Mucosa of gallbladder (tissue), 1 donor: ENCODE measurements around the gene PRMT7. TPM values are rescaled to one million over a fixed set of nuclear protein-coding genes. Genes with fewer than 3 reads are reported as not detected.

ENCODE experiments used
- DNase-seq: peaks from one replicate; pipeline ENCODE4 v3.0.0-alpha.2; 2020; ENCODE audit warnings: low spot score
- total RNA-seq: library from RNA; stranded (reverse); gene quantifications from one replicate; pipeline ENCODE4 v1.2.1, GENCODE V29; 2021
- donor health status: DM: no; HTN: no; CAD: no.

PRMT7 gene
- total RNA-seq, 1 donor from 2014 or later: 34.3 TPM

DNA sequence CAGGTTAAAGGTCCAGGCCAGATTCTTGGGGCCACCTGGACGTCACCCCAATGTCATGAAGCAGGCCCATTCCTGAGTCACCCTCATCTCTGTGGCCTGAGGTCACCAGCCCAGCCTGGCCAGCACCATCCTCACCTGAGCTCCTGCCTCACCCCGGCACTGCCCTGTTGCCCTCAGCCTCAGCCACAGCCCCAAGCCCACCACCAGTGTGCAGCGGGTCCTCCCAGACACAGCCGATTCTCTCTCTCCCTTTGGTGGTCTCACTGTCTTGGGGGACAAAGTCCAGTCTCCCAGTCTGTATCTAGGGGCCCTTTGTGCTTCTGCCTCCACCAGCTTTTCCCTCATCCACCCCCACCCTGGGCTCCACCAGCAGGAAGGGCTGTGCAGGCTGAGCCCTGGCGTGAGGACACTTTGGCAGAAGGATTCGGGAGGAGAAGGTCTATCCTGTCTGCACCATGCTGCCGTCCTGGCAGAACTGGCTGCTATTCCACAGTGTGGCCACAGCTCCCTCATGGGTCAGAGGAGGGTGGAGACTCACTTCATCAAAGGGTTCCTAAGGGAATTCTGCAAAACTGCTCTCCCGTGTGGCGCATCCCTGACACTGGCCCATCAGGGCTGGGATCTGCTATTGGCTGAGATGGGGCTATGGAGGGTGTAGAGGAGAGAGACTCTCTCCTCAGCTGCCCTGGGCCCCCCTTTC lies 64.3 kb downstream of the PRMT7 start:
- no peak for DNase-seq

GRCh38 chr16:68375801-68376536 lies 65.2 kb downstream of the PRMT7 start:
- no peak for DNase-seq

DNA sequence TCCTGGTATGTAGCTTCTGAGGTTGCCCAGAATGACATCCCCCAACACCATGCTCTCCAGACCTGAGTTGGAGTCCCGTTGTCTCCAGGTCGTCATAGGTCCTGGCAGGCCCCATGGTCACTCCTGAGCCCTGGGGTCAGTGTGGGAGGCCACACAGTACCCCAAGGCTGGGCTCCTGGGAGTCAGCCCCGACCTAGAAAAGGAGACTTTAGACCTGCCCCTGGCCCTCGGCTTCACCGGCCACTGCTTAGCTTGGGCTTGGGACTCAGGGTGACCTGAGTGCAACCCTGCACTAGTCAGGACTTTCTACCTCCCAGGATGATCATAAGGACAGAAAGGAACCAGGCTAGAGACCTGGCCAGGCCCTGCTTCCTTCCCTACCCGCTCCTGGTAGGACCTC lies 65.8 kb downstream of the PRMT7 start:
- no peak for DNase-seq

DNA sequence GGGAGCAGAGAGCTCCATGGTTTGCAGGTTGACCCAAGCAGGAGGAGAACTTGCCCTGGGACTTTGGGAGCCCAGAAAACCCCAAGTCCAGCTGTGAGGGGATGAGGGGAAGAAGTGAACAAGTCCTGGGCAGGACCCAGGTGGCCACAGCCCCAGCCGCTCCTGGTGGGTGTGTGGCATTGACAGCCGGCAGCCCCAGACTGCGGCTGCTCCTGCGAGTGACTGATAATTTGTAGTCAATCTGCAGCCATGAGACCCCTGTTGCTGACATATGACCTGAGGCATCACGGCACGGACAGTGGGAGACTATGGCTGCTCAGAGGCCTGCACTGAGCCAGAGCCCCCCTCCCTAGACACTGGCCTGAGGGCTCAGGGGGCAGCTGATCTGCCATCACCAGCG lies 66.4 kb downstream of the PRMT7 start:
- DNase-seq: no peak

- DNase-seq: no peak
Observed at GRCh38 chr16:68377667-68378393, 67.0 kb downstream of the PRMT7 start.

- DNase-seq: no peak
Observed at GRCh38 chr16:68378436-68379415, 67.9 kb downstream of the PRMT7 start.

GRCh38 chr16:68379472-68380347 lies 68.9 kb downstream of the PRMT7 start:
- DNase-seq: no peak

DNA sequence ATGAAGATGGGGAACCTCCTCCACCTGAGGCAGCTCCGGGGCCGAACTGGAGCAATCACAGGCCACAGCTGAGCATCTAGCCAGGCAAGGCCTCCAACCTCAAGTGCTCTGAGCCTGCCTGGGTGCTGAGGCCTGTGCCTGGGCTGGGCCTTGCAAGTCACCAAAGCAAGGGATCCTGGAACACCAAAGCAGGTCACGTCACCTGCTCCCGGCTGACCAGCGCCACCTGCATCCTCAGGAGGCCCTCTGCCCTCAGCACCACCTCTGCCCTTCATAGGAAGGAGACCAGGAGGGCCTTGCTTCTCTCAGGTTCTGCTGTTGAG lies 69.5 kb downstream of the PRMT7 start:
- DNase-seq: no peak

- DNase-seq: no peak
Observed at GRCh38 chr16:68380676-68381362, 70.0 kb downstream of the PRMT7 start.

DNA sequence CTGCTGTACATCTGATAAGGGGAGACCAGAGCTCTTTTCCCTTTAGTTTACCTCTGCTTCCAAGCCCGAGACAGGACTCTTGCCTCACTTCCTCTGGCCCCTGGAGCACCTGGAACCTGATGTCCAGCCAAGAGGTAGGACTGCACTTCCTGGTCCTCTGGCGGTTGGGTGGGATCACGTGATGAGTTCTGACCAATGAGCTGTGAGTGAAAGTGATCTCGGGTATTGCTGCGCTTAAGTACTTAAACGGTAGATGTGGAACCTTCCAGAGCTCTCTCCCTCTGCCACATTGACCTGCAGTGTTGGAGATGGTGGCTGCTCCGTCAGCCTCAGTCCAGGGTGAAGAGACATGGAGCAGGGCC lies 70.5 kb downstream of the PRMT7 start:
- no peak for DNase-seq

DNA sequence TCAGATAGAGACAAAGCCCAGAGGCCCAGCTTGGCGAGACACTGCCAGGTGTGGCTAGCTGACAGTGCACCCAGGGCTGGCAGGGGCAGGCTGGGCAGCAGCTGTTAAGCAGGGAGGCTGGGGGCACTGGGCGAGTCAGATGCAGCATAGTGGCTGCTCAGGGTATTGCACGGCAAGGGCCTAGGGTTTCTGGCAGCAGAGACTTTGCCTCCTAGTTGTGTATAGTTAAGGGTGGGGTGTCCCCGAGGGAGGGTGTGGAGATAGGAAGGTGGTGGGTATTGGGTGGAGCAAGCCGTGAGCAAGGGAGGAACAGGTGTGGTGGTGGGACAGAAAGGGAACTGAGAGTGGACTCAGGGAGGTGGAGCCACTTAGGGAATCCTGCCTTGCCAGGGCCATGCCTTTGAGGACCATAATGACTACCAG lies 71.5 kb downstream of the PRMT7 start:
- no peak for DNase-seq

DNA sequence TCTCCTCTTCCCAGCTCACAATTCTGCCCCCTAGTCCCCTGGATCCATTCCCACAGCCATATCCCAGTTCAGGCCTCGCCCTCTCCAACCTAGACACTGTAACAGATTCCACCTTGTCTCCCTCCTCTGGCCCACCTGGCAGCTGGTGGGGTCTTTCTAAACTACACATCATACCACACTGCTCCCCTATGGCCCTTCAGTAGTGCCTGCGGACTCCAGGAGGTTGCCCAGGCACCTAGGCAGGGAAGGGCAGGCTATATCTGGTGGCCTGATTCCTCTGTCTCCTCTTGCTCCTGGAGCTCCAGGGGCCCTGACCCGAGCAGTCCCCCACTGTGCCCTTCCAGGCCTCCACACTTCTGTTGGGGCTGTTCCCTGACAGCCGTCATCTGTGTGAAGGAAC lies 73.0 kb downstream of the PRMT7 start:
- no peak for DNase-seq

DNA sequence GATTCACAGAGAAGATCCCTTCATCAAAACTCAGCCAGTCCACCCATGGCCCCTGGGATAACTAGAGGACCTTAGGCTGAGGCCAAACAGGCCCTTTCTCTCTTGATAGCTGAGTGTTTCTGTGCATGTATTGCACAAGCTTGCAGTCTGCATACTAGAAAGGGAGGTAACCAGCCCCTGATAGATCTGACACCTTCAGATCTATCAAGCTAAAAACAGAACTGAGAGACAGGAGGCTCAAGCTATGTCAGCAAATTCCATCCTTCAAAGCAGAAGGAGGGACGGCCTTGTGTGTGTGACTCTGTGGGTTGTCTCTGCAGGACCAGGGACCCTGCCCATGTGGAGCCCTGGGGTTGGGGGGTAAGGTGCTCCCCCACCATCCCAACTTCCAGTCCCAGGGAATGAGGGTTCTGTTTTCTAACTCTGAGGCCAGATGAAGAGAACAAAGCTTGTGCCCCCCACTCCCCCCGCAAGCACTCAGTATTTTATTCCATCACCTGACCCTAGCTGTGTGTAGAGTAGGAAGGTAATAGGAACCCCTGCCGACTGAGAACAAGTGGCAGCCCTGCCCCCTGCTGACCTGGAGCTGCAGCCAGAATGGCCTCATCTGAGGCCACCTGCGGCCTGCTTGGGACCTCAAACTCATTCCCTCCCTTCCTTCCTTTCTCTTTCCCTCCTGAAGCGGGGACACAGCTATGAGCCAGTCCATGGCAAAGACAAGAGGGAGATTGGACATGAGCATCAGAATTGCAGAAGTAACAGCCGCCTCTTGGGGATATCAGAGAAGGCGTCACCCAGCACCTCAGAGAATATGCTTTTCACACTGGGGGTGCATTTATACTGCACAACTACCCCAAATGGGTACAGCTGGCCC lies 73.7 kb downstream of the PRMT7 start:
- no peak for DNase-seq

DNA sequence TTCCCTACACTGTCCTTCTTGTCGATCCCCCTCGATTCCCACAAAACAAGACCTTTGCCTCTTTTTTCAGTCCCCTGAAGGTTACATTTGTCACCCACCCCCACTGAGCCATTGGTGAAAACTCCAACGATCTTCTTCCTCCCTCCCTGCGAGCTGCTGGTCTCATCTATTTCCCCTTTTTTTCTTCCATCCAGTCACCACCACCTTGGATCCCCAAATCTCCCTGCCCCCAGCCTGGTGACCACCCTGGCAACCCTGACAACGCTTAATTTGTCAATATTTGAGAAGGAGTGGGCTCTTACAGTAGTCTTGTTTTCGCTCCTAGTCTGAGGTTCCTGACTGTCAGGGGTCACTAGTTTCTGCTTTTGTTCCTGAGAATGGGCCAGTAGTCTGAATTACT lies 74.6 kb downstream of the PRMT7 start:
- DNase-seq: no peak

GRCh38 chr16:68386628-68387027 lies 75.8 kb downstream of the PRMT7 start:
- peak; percentile 76 for DNase-seq

GRCh38 chr16:68387301-68387700 lies 76.5 kb downstream of the PRMT7 start:
- peak; percentile 34 for DNase-seq

GRCh38 chr16:68388124-68388523 lies 77.3 kb downstream of the PRMT7 start:
- DNase-seq: no peak

- no peak for DNase-seq
Observed at GRCh38 chr16:68389006-68389405, 78.2 kb downstream of the PRMT7 start.

- no peak for DNase-seq
Observed at GRCh38 chr16:68389750-68390371, 79.0 kb downstream of the PRMT7 start.
